NCI-H128 (cell line): ENCODE results near the gene TSC1.

Experiments
- DNase-seq: peaks from one replicate; lab custom pipeline; 2025; ENCODE audit not compliant: unreplicated experiment; lab: John Stamatoyannopoulos, UW

Gene TSC1

GRCh38 chr9:132863096-132863495, 81.3 kb downstream of the TSC1 start:
- no peak for DNase-seq

DNA sequence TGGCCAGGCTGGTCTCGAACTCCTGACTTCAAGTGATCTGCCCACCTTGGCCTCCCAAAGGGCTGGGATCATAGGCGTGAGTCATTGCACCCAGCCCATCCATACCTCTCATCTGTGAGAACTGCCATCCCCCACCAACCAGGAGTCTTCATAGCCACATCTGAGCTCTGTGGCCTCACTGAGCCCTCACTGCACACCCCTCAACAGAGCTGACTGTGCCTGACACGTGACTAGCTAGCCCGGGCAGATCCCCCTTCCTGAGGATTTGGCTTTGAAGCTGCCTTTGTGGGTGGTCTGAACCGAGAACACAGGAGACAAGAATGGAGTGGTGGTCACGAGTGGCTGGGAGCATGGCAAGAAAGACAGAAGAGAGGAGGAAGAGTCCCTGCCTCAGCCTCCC, 81.9 kb downstream of the TSC1 start:
- DNase-seq = no peak

- DNase-seq = no peak
Measured at GRCh38 chr9:132861666-132862065, 82.8 kb downstream of the TSC1 start.

- no peak for DNase-seq
Measured at GRCh38 chr9:132858751-132859150, 85.7 kb downstream of the TSC1 start.

DNA sequence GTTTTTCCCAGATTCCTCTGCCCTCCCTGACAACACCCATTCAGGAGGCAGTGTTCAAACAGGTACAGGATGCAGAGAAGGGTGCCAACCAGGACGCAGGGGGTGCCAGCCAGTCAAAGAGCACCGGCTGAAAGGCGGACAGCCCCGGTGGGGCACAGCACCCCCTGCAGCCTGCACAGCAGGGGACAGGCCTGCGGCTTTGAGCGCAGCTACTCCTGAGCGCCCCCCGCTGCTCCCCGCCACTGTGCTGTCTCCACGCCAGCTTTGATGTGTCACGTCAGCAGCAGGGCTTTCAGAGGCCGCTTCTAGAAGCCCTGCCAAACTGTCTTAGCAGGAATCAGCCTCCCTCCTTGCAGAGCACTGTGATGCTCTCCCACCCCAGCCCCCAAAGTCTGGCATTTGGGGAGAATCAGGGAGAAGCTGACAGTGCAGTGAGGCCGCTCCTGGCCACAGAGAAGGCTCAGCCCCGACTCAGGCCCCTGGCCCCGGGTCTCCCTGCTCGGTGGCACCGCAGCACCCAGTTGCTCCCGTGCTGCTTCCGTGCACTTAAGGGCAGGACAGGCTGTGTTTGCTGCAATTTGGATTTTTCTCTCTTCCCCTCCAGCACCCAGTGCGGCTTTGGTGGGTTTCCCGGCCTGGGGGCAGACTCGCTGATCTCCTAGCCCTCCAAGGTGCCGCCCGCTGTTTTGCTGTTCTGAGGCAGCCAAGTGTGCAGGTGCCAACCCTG, 86.6 kb downstream of the TSC1 start:
- no peak for DNase-seq

DNA sequence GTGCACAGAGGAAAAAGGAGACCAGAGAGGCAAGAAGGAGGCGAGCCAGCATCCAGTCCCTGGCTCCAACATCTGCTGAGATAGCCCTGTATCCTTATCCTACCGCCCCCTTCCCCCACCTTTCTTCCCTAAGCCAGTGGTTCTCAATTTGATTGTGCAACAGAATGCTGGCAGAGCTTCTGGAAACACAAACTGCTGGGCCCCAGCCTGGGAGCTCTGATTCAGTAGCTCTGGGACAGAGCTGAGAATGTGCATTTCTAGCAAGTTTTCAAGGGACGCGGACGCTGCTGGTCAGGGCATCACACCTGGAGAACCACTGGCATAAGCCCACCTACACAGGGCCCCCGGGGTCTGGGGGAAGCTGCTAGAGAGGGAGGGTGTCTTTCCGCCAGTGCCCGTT, 87.4 kb downstream of the TSC1 start:
- DNase-seq = no peak

DNA sequence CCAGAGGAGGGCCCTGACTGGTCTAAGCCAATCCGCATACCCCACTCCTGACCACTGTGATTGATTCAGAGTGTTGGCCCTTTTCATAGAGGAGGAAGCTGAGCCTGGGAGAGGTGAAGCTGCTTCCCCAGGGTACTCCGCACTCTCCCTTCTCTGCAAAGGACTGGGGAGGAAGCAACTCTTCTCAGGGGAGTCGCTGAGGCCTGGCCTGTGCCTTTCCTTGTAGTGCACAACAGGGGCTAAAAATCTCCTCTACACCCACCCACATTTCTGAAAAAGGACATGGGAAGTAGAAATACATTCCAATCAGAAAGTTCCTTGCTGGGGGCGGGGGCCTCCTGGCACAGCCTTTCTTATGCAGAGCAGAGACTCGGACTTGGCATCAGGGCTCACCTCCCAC, 88.5 kb downstream of the TSC1 start:
- DNase-seq = no peak

GRCh38 chr9:132854832-132855231, 89.6 kb downstream of the TSC1 start:
- no peak for DNase-seq

DNA sequence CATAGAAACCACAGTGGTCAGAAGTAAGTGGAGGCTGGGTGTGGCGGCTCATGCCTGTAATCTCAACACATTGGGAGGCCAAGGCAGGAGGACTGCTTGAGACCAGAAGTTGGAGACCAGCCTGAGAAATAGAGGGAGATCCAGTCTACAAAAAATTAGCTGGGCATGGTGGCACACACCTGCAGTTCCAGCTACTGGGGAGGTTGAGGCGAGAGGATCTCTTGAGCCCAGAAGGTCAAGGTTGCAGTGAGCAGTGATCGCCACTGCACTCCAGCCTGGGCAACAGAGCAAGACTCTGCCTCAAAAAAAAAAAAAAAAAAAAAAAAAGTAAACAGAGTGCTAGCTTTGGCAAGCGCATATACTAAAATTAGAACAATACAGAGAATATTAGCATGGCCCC, 90.9 kb downstream of the TSC1 start:
- DNase-seq = no peak

DNA sequence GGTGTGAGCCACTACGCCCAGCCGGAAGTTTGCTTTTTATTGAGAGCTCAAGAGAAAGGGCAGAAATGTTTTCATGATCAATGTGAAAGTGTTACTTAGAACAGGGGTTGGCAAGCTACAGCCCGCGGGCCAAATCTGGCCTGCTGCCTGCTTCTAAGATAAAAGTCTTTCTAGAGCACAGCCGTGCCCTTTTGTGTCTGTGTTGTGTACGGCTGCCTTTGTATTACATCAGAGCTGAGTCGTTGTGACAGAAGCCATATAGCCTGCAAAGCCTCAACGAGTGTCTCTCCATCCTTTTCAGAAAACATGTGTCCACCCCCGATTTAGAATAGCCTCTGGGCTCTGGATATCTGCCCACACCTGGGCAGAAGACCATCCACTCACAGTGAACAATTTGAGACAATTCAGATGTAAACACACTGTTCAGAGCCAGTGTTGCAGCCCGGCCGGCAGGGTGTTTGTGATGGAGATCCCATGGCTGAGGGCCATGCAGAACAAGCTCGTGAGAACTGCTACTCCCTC, 95.2 kb downstream of the TSC1 start:
- no peak for DNase-seq

DNA sequence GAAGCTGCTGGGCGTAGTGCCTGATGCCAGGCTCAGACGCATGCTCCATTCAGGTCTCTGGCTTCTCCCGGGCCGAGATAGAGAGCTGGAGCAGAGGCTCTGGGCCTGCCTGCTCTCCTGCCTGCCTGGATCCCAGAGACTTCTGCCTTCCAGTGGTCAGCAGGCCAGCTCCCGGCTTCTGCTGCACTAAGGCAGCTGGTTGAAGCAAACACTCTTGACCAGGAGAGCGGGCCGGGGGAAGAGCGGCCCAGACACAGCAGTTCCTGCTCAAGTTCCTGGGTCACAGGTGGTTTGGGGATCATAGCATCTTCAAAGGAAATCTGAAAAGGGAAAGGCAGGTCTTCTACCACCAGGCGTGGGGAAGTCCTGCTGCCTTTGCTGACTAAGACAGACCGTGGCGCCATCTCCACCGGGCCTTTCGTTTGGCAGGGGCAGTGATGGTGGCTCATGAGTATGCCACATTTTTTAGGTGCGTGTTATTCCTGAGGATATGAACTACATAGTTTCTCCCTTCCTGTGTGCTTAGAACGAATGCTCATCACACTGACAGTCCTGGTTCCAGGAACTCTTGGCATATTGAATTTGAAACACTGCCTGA, 97.4 kb downstream of the TSC1 start:
- DNase-seq = no peak

- DNase-seq = no peak
Measured at GRCh38 chr9:132846109-132846917, 98.1 kb downstream of the TSC1 start.

DNA sequence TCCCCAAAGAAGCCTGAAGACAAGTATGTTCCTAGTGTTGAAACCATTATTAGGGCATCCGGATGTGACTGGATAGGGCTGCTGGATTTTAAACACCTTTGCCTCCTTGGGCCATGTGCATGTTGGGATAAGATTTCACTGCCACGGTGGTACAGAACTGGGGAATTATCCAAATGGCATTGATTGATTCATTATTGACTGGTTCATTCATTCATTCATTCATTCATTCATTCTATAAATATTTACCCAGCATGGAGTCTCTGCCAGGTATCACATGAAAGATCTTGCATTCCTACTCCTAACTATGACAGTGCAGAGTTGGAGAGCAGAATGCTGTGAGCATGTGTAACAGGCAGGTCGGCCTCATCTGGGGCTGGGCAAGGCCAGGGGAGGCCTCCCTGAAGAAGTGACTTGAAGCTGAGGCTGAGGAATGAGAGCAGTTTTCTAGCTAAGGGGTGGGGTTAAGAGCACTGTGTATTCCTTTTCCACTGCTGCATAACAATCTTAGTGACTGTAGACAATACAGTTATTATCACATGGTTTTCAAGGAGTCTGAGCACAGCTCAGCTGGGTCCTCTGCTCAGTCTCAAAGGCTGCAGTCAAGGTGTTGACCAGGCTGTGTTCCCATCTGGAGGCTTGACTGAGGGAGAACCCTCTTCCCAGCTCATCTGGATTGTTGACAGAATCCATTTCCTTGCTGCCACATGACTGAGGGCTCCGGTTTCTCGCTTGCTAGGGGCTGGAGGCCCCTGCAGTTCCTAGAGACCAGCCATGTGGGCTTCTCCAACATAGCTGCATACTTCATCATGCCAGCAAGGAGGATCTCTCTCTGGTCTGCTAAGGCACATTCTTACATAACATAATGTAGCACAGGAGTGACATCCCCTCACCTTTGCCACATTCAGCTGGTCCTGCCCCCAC, 102.0 kb downstream of the TSC1 start:
- no peak for DNase-seq
